ENCODE data around the gene BGLAP.

The BGLAP gene

GRCh38 chr1:156241926-156242325 is at the start of gene BGLAP:
BGLAP (plus strand) TSS chr1:156242184; CDS start chr1:156242232, 48 bp downstream.
- DNase-seq (ENCODE audit: low spot score in 2 of 2) (no peak), ATAC-seq (replicated peaks; ENCODE audit: extremely low read depth, poor library complexity, severe bottlenecking) (no peak)
- Mint-ChIP-seq H3K4me1 (peaks cover 15% of the 10 kb centered on the region), H3K36me3 (ENCODE audit: insufficient read depth) (peaks cover 26% of the 10 kb centered on the region), H3K27ac (ENCODE audit: low read depth) (no peak within 1 kb of the TSS), H3K27me3 (no peaks in the 10 kb centered on the region), H3K9me3 (no peaks in the 10 kb centered on the region), H3K4me3 (no peak within 1 kb of the TSS)

DNA sequence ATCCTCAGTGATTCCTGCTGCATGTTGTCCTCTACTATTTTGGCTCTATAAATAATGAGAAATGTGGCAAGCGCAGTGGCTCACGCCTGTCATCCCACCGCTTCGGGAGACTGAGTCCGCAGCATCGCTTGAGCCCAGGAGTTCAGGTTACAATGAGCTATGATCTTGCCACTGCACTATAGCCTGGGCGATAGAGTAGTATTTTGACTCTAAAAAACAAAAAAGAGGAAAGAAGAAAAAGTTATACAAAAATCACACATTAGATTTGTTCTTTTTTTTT is 48.8 kb upstream of the BGLAP start:
- Mint-ChIP-seq H3K4me1 (peaks cover 37% of the 10 kb centered on the region), H3K4me3 (peak overlapping the region; percentile 97), H3K36me3 (ENCODE audit: insufficient read depth) (peaks cover 10% of the 10 kb centered on the region)

DNA sequence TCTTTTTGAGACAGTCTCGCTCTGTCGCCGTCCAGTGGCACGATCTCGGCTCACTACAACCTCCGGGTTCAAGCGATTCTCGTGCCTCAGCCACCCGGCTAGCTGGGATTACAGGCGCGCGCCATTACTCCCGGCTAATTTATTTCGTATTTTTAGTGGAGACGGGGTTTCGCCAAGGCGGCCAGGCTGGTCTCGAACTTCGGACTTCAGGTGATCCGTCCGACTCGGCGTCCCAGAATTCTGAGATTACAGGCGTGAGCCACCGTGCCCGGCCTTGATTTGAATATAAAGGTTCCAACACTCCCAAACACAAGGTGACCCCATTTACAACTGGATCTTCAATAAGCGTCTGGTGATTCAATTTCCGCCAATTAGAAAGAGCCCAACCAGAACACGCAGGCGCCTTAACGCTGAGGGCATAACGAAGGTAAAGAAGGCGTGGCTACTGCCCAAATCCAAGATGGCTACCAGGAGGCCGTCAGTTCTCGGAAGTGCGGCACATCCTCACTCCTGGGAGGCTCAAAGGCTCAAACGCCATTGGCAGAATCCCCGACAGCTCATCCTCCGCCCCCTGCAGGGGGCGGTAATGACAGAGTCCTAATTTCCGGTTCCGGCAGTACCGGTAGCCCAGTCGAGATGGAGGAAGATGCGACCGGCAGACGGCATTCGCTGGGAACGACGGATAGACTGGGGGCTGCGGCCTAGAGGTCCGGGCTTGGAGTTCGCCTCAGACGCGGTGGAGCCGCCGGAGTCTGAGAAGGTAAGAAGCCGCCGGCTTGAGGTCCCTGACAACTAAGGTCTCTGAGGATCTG is 48.3 kb upstream of the BGLAP start, which contains the start of gene SLC25A44:
SLC25A44 (plus strand) TSS at position 617 of the 812 bp plus-strand sequence. CDS start 5,744 bp downstream, outside the sequence.
- H3K9me3 Mint-ChIP-seq: no peaks in the 10 kb centered on the region
- peak; percentile 98 to 99 for DNase-seq (ENCODE audit: low spot score in 2 of 2)
- H3K27ac Mint-ChIP-seq (ENCODE audit: low read depth): peak within 1 kb of the TSS; percentile 94
- ATAC-seq (replicated peaks; ENCODE audit: extremely low read depth, poor library complexity, severe bottlenecking): peak; percentile 99
- H3K4me3 Mint-ChIP-seq: peak within 1 kb of the TSS; percentile 97
- H3K4me1 Mint-ChIP-seq: peaks cover 42% of the 10 kb centered on the region
- peaks cover 12% of the 10 kb centered on the region for H3K36me3 Mint-ChIP-seq (ENCODE audit: insufficient read depth)
- H3K27me3 Mint-ChIP-seq: no peaks in the 10 kb centered on the region

More for the DNA sequence above, 48.8 kb upstream of the BGLAP start:
- no peaks in the 10 kb centered on the region for H3K27me3 Mint-ChIP-seq
- H3K9me3 Mint-ChIP-seq: no peaks in the 10 kb centered on the region
- DNase-seq (ENCODE audit: low spot score in 2 of 2): no peak
- ATAC-seq (replicated peaks; ENCODE audit: extremely low read depth, poor library complexity, severe bottlenecking): no peak
- peak overlapping the region; percentile 94 for H3K27ac Mint-ChIP-seq (ENCODE audit: low read depth)

GRCh38 chr1:156194300-156194652 is 47.7 kb upstream of the BGLAP start:
- Mint-ChIP-seq H3K36me3 (ENCODE audit: insufficient read depth) (peaks cover 12% of the 10 kb centered on the region), H3K4me3 (peak overlapping the region; percentile 97), H3K27ac (ENCODE audit: low read depth) (peak overlapping the region; percentile 94), H3K4me1 (peaks cover 48% of the 10 kb centered on the region), H3K27me3 (no peaks in the 10 kb centered on the region), H3K9me3 (no peaks in the 10 kb centered on the region)
- ATAC-seq (replicated peaks; ENCODE audit: extremely low read depth, poor library complexity, severe bottlenecking) (no peak), DNase-seq (ENCODE audit: low spot score in 2 of 2) (no peak)

DNA sequence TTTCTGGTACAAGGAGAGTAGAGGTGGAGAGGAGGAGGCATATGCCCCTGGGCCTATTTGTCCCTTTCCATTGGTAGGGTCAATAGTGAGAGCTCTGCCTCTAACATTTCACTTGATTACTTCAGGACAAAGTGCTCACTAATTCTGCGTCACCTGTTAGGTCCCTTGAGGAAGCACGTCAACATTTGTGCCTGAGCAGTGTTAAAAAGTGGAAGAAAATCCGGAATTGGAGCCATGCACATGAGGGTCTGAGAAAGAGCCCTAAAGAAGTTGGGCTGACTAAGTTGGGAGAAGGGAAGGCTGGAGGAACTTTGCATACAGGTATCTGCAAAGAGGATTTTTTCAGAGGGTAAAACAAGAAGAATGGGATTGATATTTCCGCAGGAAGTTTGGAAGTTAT is 46.1 kb upstream of the BGLAP start:
- peaks cover 62% of the 10 kb centered on the region for H3K4me1 Mint-ChIP-seq
- peak overlapping the region; percentile 32 for H3K4me3 Mint-ChIP-seq
- DNase-seq (ENCODE audit: low spot score in 2 of 2) (no peak), ATAC-seq (replicated peaks; ENCODE audit: extremely low read depth, poor library complexity, severe bottlenecking) (no peak)
- H3K9me3 Mint-ChIP-seq: no peaks in the 10 kb centered on the region
- H3K27ac Mint-ChIP-seq (ENCODE audit: low read depth): no peak overlapping the region
- H3K27me3 Mint-ChIP-seq: no peaks in the 10 kb centered on the region
- peaks cover 21% of the 10 kb centered on the region for H3K36me3 Mint-ChIP-seq (ENCODE audit: insufficient read depth)

DNA sequence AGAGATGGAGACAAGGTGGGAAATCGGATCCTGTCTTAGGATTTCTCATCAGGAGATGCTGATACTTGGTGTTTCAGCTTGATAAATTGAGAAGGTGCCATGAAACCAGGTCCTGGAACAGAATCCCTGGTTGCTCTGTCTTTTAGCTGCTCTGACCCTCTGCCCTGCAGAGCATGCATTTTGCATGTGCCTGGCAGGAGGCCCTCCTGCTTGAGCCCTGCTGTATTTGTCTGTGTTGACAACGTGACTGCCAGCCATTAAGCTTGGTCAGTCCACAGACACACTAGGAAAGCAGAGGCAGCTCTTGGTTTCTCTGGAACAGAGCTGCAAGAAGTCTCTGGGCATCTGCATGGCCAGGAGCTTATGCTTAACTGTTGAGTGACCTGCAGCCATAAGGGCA is 45.5 kb upstream of the BGLAP start:
- no peak for ATAC-seq (replicated peaks; ENCODE audit: extremely low read depth, poor library complexity, severe bottlenecking)
- Mint-ChIP-seq H3K4me3 (no peak overlapping the region), H3K27me3 (no peaks in the 10 kb centered on the region), H3K4me1 (peaks cover 62% of the 10 kb centered on the region), H3K36me3 (ENCODE audit: insufficient read depth) (peaks cover 21% of the 10 kb centered on the region), H3K9me3 (no peaks in the 10 kb centered on the region), H3K27ac (ENCODE audit: low read depth) (no peak overlapping the region)
- DNase-seq (ENCODE audit: low spot score in 2 of 2): no peak

DNA sequence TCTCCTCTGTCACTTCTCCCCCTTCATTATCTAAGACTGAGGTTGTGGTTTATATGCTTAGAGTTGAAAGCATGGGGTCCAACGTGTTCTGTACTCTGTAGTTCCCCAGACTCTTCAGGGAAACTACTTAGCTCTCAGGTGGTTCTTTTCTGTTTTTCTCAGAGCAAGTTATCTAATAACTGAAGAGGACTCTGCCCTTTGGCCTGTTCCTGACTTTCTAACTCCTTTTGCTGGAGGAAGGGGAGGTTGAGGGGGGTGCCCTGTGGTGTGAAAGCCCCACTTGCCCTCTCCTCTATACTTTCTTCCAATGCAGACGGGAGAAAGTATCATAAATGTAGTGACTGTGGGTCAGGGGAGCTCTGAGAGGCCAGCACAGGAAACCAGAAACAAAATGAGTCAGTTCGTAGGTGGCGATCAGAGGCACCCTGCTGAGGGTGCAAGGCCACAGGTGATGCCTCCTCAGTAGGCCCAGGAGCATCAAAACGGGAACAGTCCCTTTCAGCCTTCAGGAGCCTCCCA is 43.1 kb upstream of the BGLAP start:
- Mint-ChIP-seq H3K27ac (ENCODE audit: low read depth) (peak overlapping the region; percentile 61), H3K9me3 (no peaks in the 10 kb centered on the region)

GRCh38 chr1:156200044-156200443 is 41.9 kb upstream of the BGLAP start:
- ATAC-seq (replicated peaks; ENCODE audit: extremely low read depth, poor library complexity, severe bottlenecking) (no peak), DNase-seq (ENCODE audit: low spot score in 2 of 2) (no peak)
- Mint-ChIP-seq H3K27ac (ENCODE audit: low read depth) (no peak overlapping the region), H3K27me3 (no peaks in the 10 kb centered on the region), H3K9me3 (no peaks in the 10 kb centered on the region), H3K4me3 (no peak overlapping the region), H3K36me3 (ENCODE audit: insufficient read depth) (peaks cover 19% of the 10 kb centered on the region), H3K4me1 (peaks cover 44% of the 10 kb centered on the region)

More for the DNA sequence above, 43.1 kb upstream of the BGLAP start:
- peaks cover 19% of the 10 kb centered on the region for H3K36me3 Mint-ChIP-seq (ENCODE audit: insufficient read depth)
- no peaks in the 10 kb centered on the region for H3K27me3 Mint-ChIP-seq
- ATAC-seq (replicated peaks; ENCODE audit: extremely low read depth, poor library complexity, severe bottlenecking) (no peak), DNase-seq (ENCODE audit: low spot score in 2 of 2) (no peak)
- H3K4me1 Mint-ChIP-seq: peaks cover 52% of the 10 kb centered on the region
- no peak overlapping the region for H3K4me3 Mint-ChIP-seq

DNA sequence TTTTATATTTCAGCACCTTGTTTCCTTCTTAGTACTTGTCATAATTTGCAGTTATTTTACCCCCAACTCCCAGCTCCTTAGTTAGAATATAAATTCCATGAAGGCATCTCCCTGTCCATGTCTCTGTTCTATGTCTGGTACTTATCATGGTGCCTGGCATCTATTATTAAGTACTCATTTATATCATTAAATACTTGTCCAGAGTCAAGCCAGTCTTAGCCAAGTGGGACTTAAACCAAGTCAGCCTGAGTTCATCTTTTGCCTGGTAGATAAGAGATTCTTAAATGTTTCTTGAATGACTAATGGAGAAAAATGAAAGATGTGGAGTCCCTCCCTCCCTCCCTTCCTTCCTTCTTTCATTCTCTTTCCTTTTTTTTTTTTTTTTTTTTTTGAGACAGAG is 38.7 kb upstream of the BGLAP start:
- H3K9me3 Mint-ChIP-seq: no peaks in the 10 kb centered on the region
- no peak overlapping the region for H3K27ac Mint-ChIP-seq (ENCODE audit: low read depth)

DNA sequence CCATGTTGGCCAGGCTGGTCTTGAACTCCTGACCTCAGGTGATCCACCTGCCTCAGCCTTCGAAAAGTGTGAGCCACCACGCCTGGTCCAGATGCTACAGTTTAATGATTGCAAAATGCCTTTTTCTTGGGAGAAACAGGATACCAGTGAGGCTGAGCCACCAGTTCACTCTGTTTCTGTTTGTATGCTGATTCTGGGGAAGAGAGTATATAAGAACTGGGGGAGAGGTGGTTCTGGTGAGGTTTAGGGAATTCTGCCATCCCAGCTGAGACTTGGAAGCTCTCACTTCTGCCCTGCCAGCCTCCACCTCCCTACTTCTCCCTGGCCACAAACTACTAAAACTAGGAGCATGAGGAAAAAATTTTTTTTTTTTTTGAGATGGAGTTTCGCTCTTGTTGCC is 37.3 kb upstream of the BGLAP start:
- H3K9me3 Mint-ChIP-seq: no peaks in the 10 kb centered on the region
- H3K36me3 Mint-ChIP-seq (ENCODE audit: insufficient read depth): peaks cover 36% of the 10 kb centered on the region
- H3K4me1 Mint-ChIP-seq: peaks cover 10% of the 10 kb centered on the region
- DNase-seq (ENCODE audit: low spot score in 2 of 2) (no peak), ATAC-seq (replicated peaks; ENCODE audit: extremely low read depth, poor library complexity, severe bottlenecking) (no peak)
- no peaks in the 10 kb centered on the region for H3K27me3 Mint-ChIP-seq
- H3K4me3 Mint-ChIP-seq: no peak overlapping the region
- no peak overlapping the region for H3K27ac Mint-ChIP-seq (ENCODE audit: low read depth)

More for the DNA sequence above, 38.7 kb upstream of the BGLAP start:
- Mint-ChIP-seq H3K36me3 (ENCODE audit: insufficient read depth) (peaks cover 32% of the 10 kb centered on the region), H3K27me3 (no peaks in the 10 kb centered on the region), H3K4me3 (no peak overlapping the region), H3K4me1 (peaks cover 23% of the 10 kb centered on the region)
- no peak for DNase-seq (ENCODE audit: low spot score in 2 of 2)
- no peak for ATAC-seq (replicated peaks; ENCODE audit: extremely low read depth, poor library complexity, severe bottlenecking)

- DNase-seq (ENCODE audit: low spot score in 2 of 2): no peak
- Mint-ChIP-seq H3K4me3 (no peak overlapping the region), H3K9me3 (no peaks in the 10 kb centered on the region), H3K4me1 (peaks cover 20% of the 10 kb centered on the region), H3K27ac (ENCODE audit: low read depth) (no peak overlapping the region), H3K27me3 (no peaks in the 10 kb centered on the region), H3K36me3 (ENCODE audit: insufficient read depth) (peaks cover 28% of the 10 kb centered on the region)
- ATAC-seq (replicated peaks; ENCODE audit: extremely low read depth, poor library complexity, severe bottlenecking): no peak
Measured at GRCh38 chr1:156211243-156211642, 30.7 kb upstream of the BGLAP start.

GRCh38 chr1:156212130-156212529 is 29.9 kb upstream of the BGLAP start:
- ATAC-seq (replicated peaks; ENCODE audit: extremely low read depth, poor library complexity, severe bottlenecking) (no peak), DNase-seq (ENCODE audit: low spot score in 2 of 2) (no peak)
- H3K27me3 Mint-ChIP-seq: no peaks in the 10 kb centered on the region
- no peaks in the 10 kb centered on the region for H3K9me3 Mint-ChIP-seq
- peak overlapping the region; percentile 96 for H3K4me3 Mint-ChIP-seq
- H3K4me1 Mint-ChIP-seq: peaks cover 20% of the 10 kb centered on the region
- peaks cover 25% of the 10 kb centered on the region for H3K36me3 Mint-ChIP-seq (ENCODE audit: insufficient read depth)
- peak overlapping the region; percentile 99 for H3K27ac Mint-ChIP-seq (ENCODE audit: low read depth)
